Natural killer cell (primary cell): ENCODE data around the gene ACTL9. TPM values are rescaled to one million over a fixed set of nuclear protein-coding genes. Genes with fewer than 3 reads are reported as not detected.
A peak's percentile ranks its signal among the peaks of the same experiment; 100 is the strongest.
"Not testable (repeated sequence)": the region's sequence is repeated elsewhere in the genome, so short reads cannot be mapped to it uniquely, and the experiment has no call there.

ENCODE experiments used
- ATAC-seq, 3 donors: fragments of 150-1000 bp in 2 of 3; fragments of 200-7000 bp in 1 of 3; cut with Tn5 transposase; 1 replicate in 1 of 3; 2 replicates in 2 of 3; pipeline ENCODE4 v1.10.0; 2021; ENCODE audit warnings: mild to moderate bottlenecking in 2 of 3, moderate library complexity in 2 of 3
- DNase-seq, 2 donors: peaks; one replicate each; pipeline versions ENCODE4 v3.0.0 to v3.0.0-alpha.2; 2013 to 2021; ENCODE audit warnings: mixed read lengths in 1 of 2
- H3K27ac ChIP-seq: one replicate; pipeline ENCODE4 v1.5.1; 2013; ENCODE audit warnings: mild to moderate bottlenecking, low read length
- H3K27me3 ChIP-seq: one replicate; pipeline ENCODE4 v1.6.1; 2013; ENCODE audit warnings: low read length; ENCODE audit not compliant: control insufficient read depth, insufficient read depth
- H3K36me3 ChIP-seq: one replicate; pipeline ENCODE4 v1.6.1; 2013; ENCODE audit warnings: low read length; ENCODE audit not compliant: control insufficient read depth, insufficient read depth
- H3K4me1 ChIP-seq: one replicate; pipeline ENCODE4 v1.6.1; 2013; ENCODE audit warnings: low read length; ENCODE audit not compliant: control insufficient read depth, insufficient read depth
- H3K4me3 ChIP-seq: one replicate; pipeline ENCODE4 v1.5.1; 2013; ENCODE audit warnings: low read length
- H3K9me3 ChIP-seq: one replicate; pipeline ENCODE4 v1.6.1; 2013; ENCODE audit warnings: low read length; ENCODE audit not compliant: control insufficient read depth, insufficient read depth
- H3K27ac Mint-ChIP-seq, 2 donors: one replicate each; pipeline ENCODE4 v1.8.0; 2022; ENCODE audit warnings: mild to moderate bottlenecking in 2 of 2, mixed read lengths in 2 of 2, moderate library complexity in 1 of 2
- H3K27me3 Mint-ChIP-seq, 2 donors: one replicate each; pipeline ENCODE4 v1.8.0; 2022; ENCODE audit warnings: low read depth in 2 of 2, mixed read lengths in 2 of 2
- H3K36me3 Mint-ChIP-seq: one replicate; pipeline ENCODE4 v1.8.0; 2022; ENCODE audit warnings: mixed read lengths
- H3K4me1 Mint-ChIP-seq, 2 donors: one replicate each; pipeline ENCODE4 v1.8.0; 2022; ENCODE audit warnings: mixed read lengths in 2 of 2
- H3K4me3 Mint-ChIP-seq: one replicate; pipeline ENCODE4 v1.8.0; 2022; ENCODE audit warnings: mild to moderate bottlenecking, moderate library complexity, mixed read lengths
- H3K9me3 Mint-ChIP-seq, 2 donors: one replicate each; pipeline ENCODE4 v1.8.0; 2022; ENCODE audit warnings: mixed read lengths in 2 of 2
- WGBS: methylation state at CpG from one replicate; pipeline ENCODE4 v1.1.7; 2013; ENCODE audit warnings: missing lambda C conversion rate; ENCODE audit not compliant: insufficient coverage; 5-methylcytosine and 5-hydroxymethylcytosine counted together
- intact Hi-C: fragments of 100-400 bp; cut with micrococcal nuclease; formaldehyde crosslinking; loops from one replicate; pipeline ENCODE4 v1.14.2; 2022
- total RNA-seq, 4 donors: library from RNA; stranded (reverse); fragments of 120-200 nt in 1 of 4; gene quantifications; one replicate each; pipeline versions ENCODE4 v1.2.3 to v1.2.4, GENCODE V29; 2013 to 2022
- TF ChIP-seq, protein P1 (sequence below): fragments of 200-600 bp; IDR thresholded peaks from one replicate; pipeline ENCODE4 v1.8.0; 2022; ENCODE audit warnings: antibody characterized with exemption

ACTL9 gene
- total RNA-seq, 3 donors from 2014 or later (not counting 1 experiment from before 2014, with no cell fraction given), result not detected

DNA sequence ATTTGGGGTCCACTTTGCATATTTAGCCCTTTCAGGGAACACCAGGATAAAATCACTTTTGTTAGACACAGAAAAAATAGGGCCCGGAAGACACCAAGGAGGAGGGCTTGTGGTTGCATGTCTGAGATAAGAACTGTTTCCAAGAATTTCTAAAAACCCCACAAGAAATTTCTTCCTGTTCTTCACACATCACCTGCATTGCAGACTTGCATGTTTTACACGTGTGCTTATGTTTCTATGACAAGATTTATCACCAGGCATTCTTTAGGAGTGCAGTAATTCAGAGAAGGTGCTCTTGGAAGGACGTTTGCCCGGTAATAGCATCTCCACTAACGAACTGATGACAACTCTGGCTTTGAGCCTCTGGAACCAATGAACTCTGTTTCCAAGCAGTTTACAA, 7.1 kb upstream of the ACTL9 start:
- TF ChIP-seq, protein P1, sequence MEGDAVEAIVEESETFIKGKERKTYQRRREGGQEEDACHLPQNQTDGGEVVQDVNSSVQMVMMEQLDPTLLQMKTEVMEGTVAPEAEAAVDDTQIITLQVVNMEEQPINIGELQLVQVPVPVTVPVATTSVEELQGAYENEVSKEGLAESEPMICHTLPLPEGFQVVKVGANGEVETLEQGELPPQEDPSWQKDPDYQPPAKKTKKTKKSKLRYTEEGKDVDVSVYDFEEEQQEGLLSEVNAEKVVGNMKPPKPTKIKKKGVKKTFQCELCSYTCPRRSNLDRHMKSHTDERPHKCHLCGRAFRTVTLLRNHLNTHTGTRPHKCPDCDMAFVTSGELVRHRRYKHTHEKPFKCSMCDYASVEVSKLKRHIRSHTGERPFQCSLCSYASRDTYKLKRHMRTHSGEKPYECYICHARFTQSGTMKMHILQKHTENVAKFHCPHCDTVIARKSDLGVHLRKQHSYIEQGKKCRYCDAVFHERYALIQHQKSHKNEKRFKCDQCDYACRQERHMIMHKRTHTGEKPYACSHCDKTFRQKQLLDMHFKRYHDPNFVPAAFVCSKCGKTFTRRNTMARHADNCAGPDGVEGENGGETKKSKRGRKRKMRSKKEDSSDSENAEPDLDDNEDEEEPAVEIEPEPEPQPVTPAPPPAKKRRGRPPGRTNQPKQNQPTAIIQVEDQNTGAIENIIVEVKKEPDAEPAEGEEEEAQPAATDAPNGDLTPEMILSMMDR, result no peak
- Mint-ChIP-seq H3K9me3 (no peaks in the 10 kb centered on the region), H3K27ac (peak overlapping the region; percentile 16 to 17), H3K27me3 (no peaks in the 10 kb centered on the region), H3K4me3 (peak overlapping the region; percentile 0), H3K4me1 (peaks cover 51 to 52% of the 10 kb centered on the region in 2 donors), H3K36me3 (no peaks in the 10 kb centered on the region)
- no peak overlapping the region for H3K4me3 ChIP-seq
- intact Hi-C loops, result no loop called here
- H3K4me1 ChIP-seq, result peaks cover 49% of the 10 kb centered on the region
- DNase-seq (no peak), ATAC-seq (no peak)
- H3K36me3 ChIP-seq, result no peaks in the 10 kb centered on the region
- H3K27ac ChIP-seq, result no peak overlapping the region
- no peaks in the 10 kb centered on the region for H3K27me3 ChIP-seq
- 4% methylated on average over 4 of the region's 5 CpGs for WGBS
- H3K9me3 ChIP-seq, result no peaks in the 10 kb centered on the region

DNA sequence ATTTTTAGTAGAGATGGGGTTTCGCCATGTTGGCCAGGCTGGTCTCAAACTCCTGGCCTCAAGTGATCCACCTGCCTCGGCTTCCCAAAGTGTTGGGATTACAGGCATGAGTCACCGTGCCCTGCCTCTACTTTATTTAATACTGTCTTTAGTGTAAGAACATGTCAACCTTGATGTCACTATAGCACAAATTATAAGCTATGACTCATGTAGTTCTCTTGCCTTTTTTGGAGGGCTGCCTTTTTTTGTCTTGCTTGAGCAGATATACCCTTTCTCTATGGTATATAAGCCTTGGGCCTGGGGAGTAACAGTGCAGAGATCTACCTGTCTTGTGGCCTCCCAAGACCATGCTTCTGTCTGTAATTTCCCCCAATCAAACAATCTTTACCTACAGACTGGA, 6.7 kb upstream of the ACTL9 start:
- H3K4me3 ChIP-seq, intact Hi-C loops, ATAC-seq, H3K27me3 Mint-ChIP-seq, H3K36me3 ChIP-seq, H3K27ac ChIP-seq, H3K27me3 ChIP-seq, H3K36me3 Mint-ChIP-seq, DNase-seq, H3K9me3 ChIP-seq, H3K4me3 Mint-ChIP-seq, H3K9me3 Mint-ChIP-seq: not testable (repeated sequence)
- Mint-ChIP-seq H3K27ac (peak overlapping the region; percentile 16 to 17), H3K4me1 (peaks cover 52 to 55% of the 10 kb centered on the region in 2 donors)
- H3K4me1 ChIP-seq, result peaks cover 52% of the 10 kb centered on the region
- no CpG with 5 or more reads among the region's 3 CpGs for WGBS

DNA sequence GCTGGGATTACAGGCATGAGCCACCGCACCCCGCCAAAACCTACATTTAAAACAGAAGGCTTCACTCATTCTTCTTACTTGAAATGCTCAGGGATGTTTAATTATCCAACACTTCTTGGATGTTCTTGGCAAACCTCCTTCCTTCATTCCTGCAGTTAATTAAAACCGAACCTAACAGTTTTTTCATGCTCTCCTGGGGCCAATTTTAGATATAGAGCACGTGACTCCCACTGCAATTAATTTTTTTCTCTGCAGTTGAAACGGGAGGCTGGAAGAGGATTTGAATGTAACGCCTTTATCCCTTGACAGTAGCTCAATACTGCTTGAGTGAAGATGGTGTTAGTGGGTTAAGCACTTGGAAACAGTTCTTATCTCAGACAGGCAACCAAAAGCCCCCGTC, 4.6 kb upstream of the ACTL9 start:
- intact Hi-C loops, result no loop called here
- WGBS, result 65% methylated on average over 6 of the region's 7 CpGs

DNA sequence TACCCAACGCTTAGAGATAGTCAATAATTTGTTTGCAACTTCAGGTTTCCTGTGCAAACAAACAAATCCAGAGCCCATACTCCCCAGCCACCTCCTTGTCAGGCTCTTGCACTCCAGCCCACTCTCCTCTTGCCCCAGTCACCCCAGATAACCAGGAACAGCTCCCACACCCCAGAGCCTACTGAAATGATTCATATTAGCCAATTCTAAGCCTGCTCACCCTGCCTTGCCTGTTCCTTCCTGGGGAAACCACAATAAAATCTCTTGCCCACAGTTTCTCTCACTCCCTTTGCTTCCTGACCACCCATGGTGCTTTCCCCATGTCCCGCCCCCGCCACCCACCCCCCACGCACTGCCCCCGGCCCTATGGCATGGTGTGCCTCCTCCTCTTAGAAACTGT, 3.8 kb upstream of the ACTL9 start:
- no peaks in the 10 kb centered on the region for H3K36me3 ChIP-seq
- Mint-ChIP-seq H3K9me3 (no peaks in the 10 kb centered on the region), H3K27me3 (no peaks in the 10 kb centered on the region), H3K36me3 (no peaks in the 10 kb centered on the region), H3K4me1 (peaks cover 49 to 55% of the 10 kb centered on the region in 2 donors), H3K4me3 (peak overlapping the region; percentile 82), H3K27ac (peak overlapping the region; percentile 32 to 75)
- no peaks in the 10 kb centered on the region for H3K9me3 ChIP-seq
- H3K4me3 ChIP-seq, result peak overlapping the region; percentile 19
- TF ChIP-seq, protein P1, result no peak
- peak overlapping the region; percentile 45 for H3K27ac ChIP-seq
- ATAC-seq (peak; percentile 69 to 89 (median 80)), DNase-seq (peak in 1 of 2 donors; percentile 58)
- WGBS, result 4% methylated on average over 3 of the region's 5 CpGs
- H3K27me3 ChIP-seq, result no peaks in the 10 kb centered on the region
- intact Hi-C loops, result no loop called here
- peaks cover 68% of the 10 kb centered on the region for H3K4me1 ChIP-seq

More for the DNA sequence above, 4.6 kb upstream of the ACTL9 start:
- H3K4me3 ChIP-seq, result no peak overlapping the region
- ATAC-seq (no peak), DNase-seq (no peak)
- no peaks in the 10 kb centered on the region for H3K36me3 Mint-ChIP-seq
- peaks cover 50 to 55% of the 10 kb centered on the region in 2 donors for H3K4me1 Mint-ChIP-seq
- no peaks in the 10 kb centered on the region for H3K36me3 ChIP-seq
- no peaks in the 10 kb centered on the region for H3K9me3 ChIP-seq
- no peaks in the 10 kb centered on the region for H3K9me3 Mint-ChIP-seq
- no peak overlapping the region for H3K27ac ChIP-seq
- TF ChIP-seq, protein P1, result no peak
- H3K4me1 ChIP-seq, result peaks cover 65% of the 10 kb centered on the region
- no peaks in the 10 kb centered on the region for H3K27me3 Mint-ChIP-seq
- H3K4me3 Mint-ChIP-seq, result peak overlapping the region; percentile 82
- no peaks in the 10 kb centered on the region for H3K27me3 ChIP-seq
- peak overlapping the region; percentile 32 to 42 for H3K27ac Mint-ChIP-seq
